Subcutaneous adipose tissue (tissue), 4 donors: ENCODE results near the gene MAG. TPM values are rescaled to one million over a fixed set of nuclear protein-coding genes. Genes with fewer than 3 reads are reported as not detected.

Experiments used
- CTCF ChIP-seq: fragments of 450-650 bp; IDR thresholded peaks from one replicate; pipeline ENCODE4 v1.5.1; 2016; ENCODE audit warnings: low read depth, mild to moderate bottlenecking, control low read depth, antibody characterized with exemption, moderate library complexity
- total RNA-seq, 4 donors: library from RNA; depleted of rRNA; stranded (reverse); fragments of >200 nt; gene quantifications; one replicate each; pipeline ENCODE4 v1.1.0, GENCODE V29; 2016

The MAG gene
- total RNA-seq, 4 donors from 2014 or later = not detected

GRCh38 chr19:35294859-35295791 lies 3.2 kb downstream of the MAG start:
- TF ChIP-seq CTCF = no peak

GRCh38 chr19:35295792-35296462 lies 4.0 kb downstream of the MAG start:
- TF ChIP-seq CTCF = no peak

DNA sequence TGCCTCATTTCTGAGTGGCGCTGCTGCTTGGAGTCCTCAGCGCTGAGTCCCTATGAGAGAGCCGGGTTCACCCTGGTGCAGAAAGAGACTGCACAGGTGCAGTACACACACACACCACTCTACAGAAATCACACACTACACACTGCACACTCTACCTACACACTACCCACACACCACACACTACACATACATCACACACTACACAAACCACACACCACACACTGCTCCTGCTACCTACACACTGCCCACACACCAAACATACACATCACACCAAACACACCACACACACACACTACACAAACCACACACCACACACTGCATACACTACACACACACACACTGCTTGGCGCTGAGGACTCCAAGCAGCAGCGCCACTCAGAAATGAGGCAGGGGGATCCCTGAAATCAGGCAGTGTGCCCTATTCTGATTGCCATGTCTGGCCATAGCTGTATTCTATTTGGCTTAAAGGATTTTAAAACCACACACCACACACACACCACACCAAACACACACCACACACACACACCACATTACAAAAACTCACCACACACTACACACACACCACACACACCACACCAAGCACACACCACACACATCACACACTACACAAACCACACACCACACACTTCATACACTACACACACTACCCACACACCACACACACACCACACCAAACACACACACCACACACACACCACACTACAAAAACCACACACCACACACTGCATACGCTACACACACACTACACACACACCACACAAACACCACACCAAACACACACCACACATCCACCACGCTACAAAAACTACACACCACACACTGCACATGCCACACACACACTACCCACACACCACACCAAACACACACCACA lies 4.9 kb downstream of the MAG start:
- no peak for TF ChIP-seq CTCF

DNA sequence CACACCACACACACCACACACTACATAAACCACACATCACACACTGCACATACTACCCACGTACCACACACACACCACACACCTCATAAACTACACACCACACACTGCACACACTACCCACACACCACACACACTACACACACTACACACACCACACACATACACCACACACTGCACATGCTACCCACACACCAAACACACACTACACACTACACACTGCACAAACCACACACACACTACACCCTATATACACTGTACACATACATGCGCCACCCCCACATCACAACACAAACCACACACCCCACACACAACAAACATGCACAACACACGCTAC lies 5.5 kb downstream of the MAG start:
- no peak for TF ChIP-seq CTCF

GRCh38 chr19:35297922-35298321 lies 6.0 kb downstream of the MAG start:
- TF ChIP-seq CTCF = no peak

GRCh38 chr19:35298561-35298972 lies 6.6 kb downstream of the MAG start:
- no peak for TF ChIP-seq CTCF
